Activated naive CD4-positive, alpha-beta T cell treated with anti-CD3 and anti-CD28 coated beads for 36 hours (primary cell): ENCODE data around the gene RIPOR2. TPM values are rescaled to one million over a fixed set of nuclear protein-coding genes. Genes with fewer than 3 reads are reported as not detected.

Source experiments
- CTCF ChIA-PET: fragments of 350-600 bp; sonication (Branson Sonifier 250); formaldehyde crosslinking; loops from one replicate; lab custom pipeline; 2021; ENCODE audit warnings: antibody characterized with exemption; lab: Charles Lee
- DNase-seq: peaks from one replicate; pipeline ENCODE4 v3.0.0-alpha.2; 2020
- H3K27ac Mint-ChIP-seq: one replicate; pipeline ENCODE4 v1.8.0; 2021; ENCODE audit warnings: mild to moderate bottlenecking, mixed read lengths
- H3K27me3 Mint-ChIP-seq: one replicate; pipeline ENCODE4 v1.8.0; 2021; ENCODE audit warnings: low read depth, mixed read lengths
- H3K36me3 Mint-ChIP-seq: one replicate; pipeline ENCODE4 v1.8.0; 2021; ENCODE audit warnings: low read depth, mixed read lengths
- H3K4me1 Mint-ChIP-seq: one replicate; pipeline ENCODE4 v1.8.0; 2021; ENCODE audit warnings: low read depth, mixed read lengths
- H3K4me3 Mint-ChIP-seq: one replicate; pipeline ENCODE4 v1.8.0; 2021; ENCODE audit warnings: mild to moderate bottlenecking, moderate library complexity, mixed read lengths
- H3K9me3 Mint-ChIP-seq: one replicate; pipeline ENCODE4 v1.8.0; 2021; ENCODE audit warnings: mixed read lengths
- intact Hi-C: fragments of 100-400 bp; cut with micrococcal nuclease; formaldehyde crosslinking; loops from one replicate; pipeline ENCODE4 v1.15.1; 2023
- total RNA-seq, 2 experiments: library from RNA; stranded (reverse); gene quantifications; one replicate each; pipeline ENCODE4 v1.2.3, GENCODE V29; 2021

Gene RIPOR2
- total RNA-seq, 2 experiments from 2014 or later: 111 to 116 TPM

DNA sequence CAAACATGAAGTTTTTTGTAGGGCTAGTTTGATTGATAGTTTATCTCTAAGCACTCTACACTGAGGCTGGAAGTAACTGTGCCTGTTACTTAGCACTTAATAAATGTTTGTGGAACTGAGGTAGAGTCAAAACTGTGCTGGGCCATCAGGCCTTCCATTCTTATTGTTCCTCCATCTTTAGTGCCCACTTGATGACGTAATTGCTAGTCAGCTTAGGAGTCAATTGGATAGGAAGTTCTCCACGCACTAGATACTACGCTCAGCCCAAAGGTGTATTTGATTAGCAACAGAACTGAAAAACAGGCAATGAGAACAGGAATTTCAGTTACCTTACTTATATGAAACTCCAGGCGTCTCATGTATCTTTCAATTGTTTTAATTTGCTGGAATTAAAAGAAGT is 67.0 kb downstream of the RIPOR2 start:
- H3K4me3 Mint-ChIP-seq: no peak overlapping the region
- CTCF ChIA-PET: interaction anchor here (0.7 to 0.9 kb wide), 2 partner anchors 20 to 29 kb away, joined by 3 read pairs; no protein-coding TSS in a partner anchor
- DNase-seq: no peak
- no peaks in the 10 kb centered on the region for H3K9me3 Mint-ChIP-seq
- peaks cover 49% of the 10 kb centered on the region for H3K36me3 Mint-ChIP-seq
- no peaks in the 10 kb centered on the region for H3K27me3 Mint-ChIP-seq
- peaks cover 72% of the 10 kb centered on the region for H3K4me1 Mint-ChIP-seq
- H3K27ac Mint-ChIP-seq: peak overlapping the region; percentile 38
- intact Hi-C loops: no loop called here

- DNase-seq: peak; percentile 57
- Mint-ChIP-seq H3K4me3 (no peak overlapping the region), H3K27ac (peak overlapping the region; percentile 70), H3K36me3 (peaks cover 50% of the 10 kb centered on the region), H3K27me3 (no peaks in the 10 kb centered on the region), H3K4me1 (peaks cover 77% of the 10 kb centered on the region), H3K9me3 (no peaks in the 10 kb centered on the region)
- intact Hi-C loops: loop anchor here (1.0 kb wide), 1 partner anchor 8 kb away; no protein-coding TSS in a partner anchor
- CTCF ChIA-PET: interaction anchor here (0.6 to 1.9 kb wide), 7 partner anchors 8 to 159 kb away, joined by 3 to 9 read pairs (median 4); no protein-coding TSS in a partner anchor
These were observed 68.6 kb downstream of the RIPOR2 start for GRCh38 chr6:24867104-24867703.

- peak overlapping the region; percentile 75 for H3K27ac Mint-ChIP-seq
- H3K4me1 Mint-ChIP-seq: peaks cover 86% of the 10 kb centered on the region
- H3K27me3 Mint-ChIP-seq: no peaks in the 10 kb centered on the region
- H3K9me3 Mint-ChIP-seq: no peaks in the 10 kb centered on the region
- CTCF ChIA-PET: interaction anchor here (0.8 to 1.9 kb wide), 6 partner anchors 8 to 68 kb away, joined by 3 to 6 read pairs (median 4); no protein-coding TSS in a partner anchor
- no peak for DNase-seq
- no peak overlapping the region for H3K4me3 Mint-ChIP-seq
- peaks cover 50% of the 10 kb centered on the region for H3K36me3 Mint-ChIP-seq
- intact Hi-C loops: no loop called here
These were observed 70.6 kb downstream of the RIPOR2 start for GRCh38 chr6:24865161-24865560.

DNA sequence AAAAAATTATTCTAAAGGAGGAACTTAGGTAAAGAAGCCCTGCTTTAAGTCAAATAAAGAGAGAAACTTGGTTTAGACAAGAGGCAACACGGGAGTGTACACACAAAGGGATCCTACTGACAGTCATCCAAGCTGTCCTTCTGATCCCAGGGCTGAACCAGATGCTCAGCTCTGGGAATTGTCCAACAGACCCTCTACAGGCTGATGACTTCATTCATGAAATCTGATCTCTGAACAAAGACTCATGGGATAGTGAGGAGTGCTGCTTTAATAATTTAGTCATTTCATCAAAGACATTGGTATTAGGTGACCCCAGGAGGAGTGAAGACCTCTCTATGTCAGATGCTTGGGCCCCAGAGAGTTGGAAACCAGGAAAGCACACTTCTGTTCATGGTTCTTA is 71.4 kb downstream of the RIPOR2 start:
- CTCF ChIA-PET: interaction anchor here (0.7 to 1.9 kb wide), 3 partner anchors 8 to 69 kb away, joined by 3 to 6 read pairs (median 4); no protein-coding TSS in a partner anchor
- H3K9me3 Mint-ChIP-seq: no peaks in the 10 kb centered on the region
- H3K27me3 Mint-ChIP-seq: no peaks in the 10 kb centered on the region
- H3K27ac Mint-ChIP-seq: peak overlapping the region; percentile 75
- H3K36me3 Mint-ChIP-seq: peaks cover 58% of the 10 kb centered on the region
- no peak overlapping the region for H3K4me3 Mint-ChIP-seq
- DNase-seq: no peak
- H3K4me1 Mint-ChIP-seq: peaks cover 91% of the 10 kb centered on the region
- intact Hi-C loops: no loop called here

DNA sequence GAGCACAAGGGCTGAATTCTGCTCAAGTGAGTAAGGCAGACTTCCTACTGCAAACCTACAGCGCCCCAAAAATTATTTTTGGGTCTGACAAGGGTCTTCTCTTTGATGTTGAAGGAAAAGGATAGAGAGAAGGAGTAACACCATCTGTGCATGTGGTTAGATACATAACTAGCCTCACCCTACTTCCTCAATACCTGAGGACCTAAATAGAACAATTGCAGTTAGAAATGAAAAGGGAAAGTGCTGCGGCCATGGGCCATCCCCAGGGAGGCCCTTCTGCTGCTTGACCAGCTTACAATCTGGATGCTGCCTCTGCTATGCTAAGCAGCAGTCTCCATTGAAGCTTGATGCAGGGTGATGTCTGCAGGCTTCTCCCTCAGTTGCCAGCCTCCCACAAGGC is 73.8 kb downstream of the RIPOR2 start:
- H3K27me3 Mint-ChIP-seq: no peaks in the 10 kb centered on the region
- peak overlapping the region; percentile 33 for H3K4me3 Mint-ChIP-seq
- CTCF ChIA-PET: interaction anchor here (0.7 to 1.9 kb wide), 3 partner anchors 11 to 129 kb away, joined by 3 to 5 read pairs (median 5); no protein-coding TSS in a partner anchor
- H3K4me1 Mint-ChIP-seq: peaks cover 92% of the 10 kb centered on the region
- DNase-seq: no peak
- H3K36me3 Mint-ChIP-seq: peaks cover 61% of the 10 kb centered on the region
- peak overlapping the region; percentile 82 for H3K27ac Mint-ChIP-seq
- H3K9me3 Mint-ChIP-seq: no peaks in the 10 kb centered on the region
- intact Hi-C loops: loop anchor here (1.0 kb wide), 1 partner anchor 21 kb away; no protein-coding TSS in a partner anchor

GRCh38 chr6:24859608-24860200 is 76.1 kb downstream of the RIPOR2 start:
- H3K27ac Mint-ChIP-seq: peak overlapping the region; percentile 95
- intact Hi-C loops: loop anchor here (1.0 to 5.0 kb wide), 3 partner anchors 8 to 318 kb away; no protein-coding TSS in a partner anchor

DNA sequence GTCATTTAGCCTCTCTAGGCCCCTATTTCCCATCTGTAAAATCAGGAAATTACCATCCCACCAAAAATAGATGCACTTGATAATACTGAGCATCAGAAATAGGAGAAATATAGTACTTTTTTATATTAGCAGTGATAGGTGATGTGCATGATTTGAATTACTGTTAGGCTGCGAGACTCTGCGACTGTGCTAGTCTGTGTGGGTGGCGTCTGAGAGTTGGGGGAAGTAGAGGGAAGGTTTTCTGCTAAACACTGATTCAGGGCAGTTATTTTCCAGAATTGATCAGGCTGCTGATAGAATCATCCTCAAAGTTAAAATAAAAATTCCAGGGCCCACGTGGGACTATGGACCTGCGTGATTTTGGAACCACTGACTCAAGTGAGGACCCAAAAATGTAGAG is 76.6 kb downstream of the RIPOR2 start:
- peak; percentile 58 for DNase-seq
- CTCF ChIA-PET: interaction anchor here (0.7 to 7.5 kb wide), 11 partner anchors 8 to 167 kb away, joined by 3 to 100 read pairs (median 9); partner anchors contain the start of gene RIPOR2
- Mint-ChIP-seq H3K27me3 (no peaks in the 10 kb centered on the region), H3K27ac (peak overlapping the region; percentile 95), H3K4me1 (peaks cover 82% of the 10 kb centered on the region), H3K4me3 (peak overlapping the region; percentile 47), H3K9me3 (no peaks in the 10 kb centered on the region), H3K36me3 (peaks cover 59% of the 10 kb centered on the region)
- intact Hi-C loops: loop anchor here (1.0 to 5.0 kb wide), 3 partner anchors 8 to 318 kb away; no protein-coding TSS in a partner anchor

More at GRCh38 chr6:24859608-24860200, 76.1 kb downstream of the RIPOR2 start:
- CTCF ChIA-PET: interaction anchor here (0.7 to 7.5 kb wide), 12 partner anchors 11 to 158 kb away, joined by 3 to 100 read pairs (median 6); partner anchors contain the start of gene RIPOR2
- peaks cover 87% of the 10 kb centered on the region for H3K4me1 Mint-ChIP-seq
- H3K9me3 Mint-ChIP-seq: no peaks in the 10 kb centered on the region
- peaks cover 64% of the 10 kb centered on the region for H3K36me3 Mint-ChIP-seq
- DNase-seq: no peak
- peak overlapping the region; percentile 47 for H3K4me3 Mint-ChIP-seq
- no peaks in the 10 kb centered on the region for H3K27me3 Mint-ChIP-seq

- no peaks in the 10 kb centered on the region for H3K27me3 Mint-ChIP-seq
- H3K9me3 Mint-ChIP-seq: no peaks in the 10 kb centered on the region
- H3K27ac Mint-ChIP-seq: peak overlapping the region; percentile 95
- CTCF ChIA-PET: interaction anchor here (0.7 to 7.5 kb wide), 13 partner anchors 9 to 212 kb away, joined by 3 to 100 read pairs (median 11); partner anchors contain the start of gene RIPOR2
- peak overlapping the region; percentile 47 for H3K4me3 Mint-ChIP-seq
- intact Hi-C loops: loop anchor here (1.0 to 5.0 kb wide), 3 partner anchors 116 to 319 kb away; no protein-coding TSS in a partner anchor
- DNase-seq: peak; percentile 36
- H3K36me3 Mint-ChIP-seq: peaks cover 58% of the 10 kb centered on the region
- H3K4me1 Mint-ChIP-seq: peaks cover 76% of the 10 kb centered on the region
These were observed 77.5 kb downstream of the RIPOR2 start for GRCh38 chr6:24858177-24858653.

DNA sequence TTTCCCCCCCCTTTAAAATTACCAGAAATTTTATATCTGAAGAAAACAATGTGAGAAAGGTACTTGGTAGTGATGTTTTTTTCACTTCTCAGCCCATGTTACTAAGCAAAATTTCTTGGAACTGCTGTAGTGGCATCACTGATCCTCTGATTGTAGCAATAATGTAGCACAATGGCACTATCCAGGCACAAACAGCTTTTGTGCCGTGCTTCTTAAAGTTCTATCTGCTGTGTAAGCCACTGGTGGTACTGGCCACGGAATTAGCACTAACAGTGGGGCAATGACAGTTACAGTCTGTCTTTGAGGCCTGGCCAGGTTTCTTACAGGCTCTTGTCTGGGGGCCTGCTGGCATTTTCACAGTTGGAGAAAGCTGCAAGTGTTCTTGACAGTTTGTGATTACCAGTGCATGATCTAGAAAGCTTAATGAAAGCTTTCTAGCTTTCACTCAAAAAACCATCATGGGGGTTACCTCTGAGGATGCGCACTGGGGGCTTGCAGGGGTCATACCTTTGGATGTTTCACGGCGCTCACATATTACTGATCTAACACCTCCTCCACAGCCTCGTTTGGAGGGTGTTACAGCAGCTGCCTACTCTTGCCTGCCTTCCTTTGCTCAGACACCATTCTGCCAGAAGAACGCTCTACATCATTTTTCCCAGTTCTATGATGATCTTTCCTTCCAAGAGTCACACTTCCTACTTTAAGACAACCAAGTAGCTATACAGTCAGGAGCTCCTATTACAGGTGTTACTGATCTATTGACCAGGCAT is 78.7 kb downstream of the RIPOR2 start:
- Mint-ChIP-seq H3K4me1 (peaks cover 65% of the 10 kb centered on the region), H3K27me3 (no peaks in the 10 kb centered on the region), H3K4me3 (no peak overlapping the region), H3K27ac (peak overlapping the region; percentile 95), H3K9me3 (no peaks in the 10 kb centered on the region), H3K36me3 (peaks cover 56% of the 10 kb centered on the region)
- intact Hi-C loops: loop anchor here (1.0 to 5.0 kb wide), 14 partner anchors 26 to 320 kb away; no protein-coding TSS in a partner anchor
- peak; percentile 57 for DNase-seq
- CTCF ChIA-PET: interaction anchor here (0.6 to 7.5 kb wide), 27 partner anchors 8 to 1163 kb away, joined by 3 to 100 read pairs (median 5); partner anchors contain the start of gene RIPOR2

DNA sequence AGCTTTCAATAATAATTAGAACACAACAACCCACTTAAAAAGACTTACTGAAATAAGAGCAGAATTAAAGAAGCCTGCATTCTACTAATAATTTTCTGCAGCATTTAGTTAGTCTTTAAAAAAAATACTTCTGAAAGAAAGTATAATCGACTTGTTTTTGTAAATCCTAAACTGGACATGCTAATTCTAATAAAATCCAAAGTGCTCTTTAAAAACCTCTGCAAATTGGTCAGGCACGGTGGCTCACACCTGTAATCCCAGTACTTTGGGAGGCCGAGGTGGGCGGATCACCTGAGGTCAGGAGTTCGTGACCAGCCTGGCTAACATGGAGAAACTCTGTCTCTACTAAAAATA is 79.5 kb downstream of the RIPOR2 start:
- Mint-ChIP-seq H3K27ac (peak overlapping the region; percentile 95), H3K9me3 (no peaks in the 10 kb centered on the region), H3K36me3 (peaks cover 62% of the 10 kb centered on the region), H3K4me1 (peaks cover 58% of the 10 kb centered on the region), H3K4me3 (peak overlapping the region; percentile 36), H3K27me3 (no peaks in the 10 kb centered on the region)
- intact Hi-C loops: loop anchor here (1.0 to 5.0 kb wide), 14 partner anchors 27 to 321 kb away; no protein-coding TSS in a partner anchor
- CTCF ChIA-PET: interaction anchor here (0.7 to 7.5 kb wide), 31 partner anchors 8 to 215 kb away, joined by 3 to 100 read pairs (median 5); partner anchors contain the start of gene RIPOR2
- DNase-seq: no peak
